CD4-positive, alpha-beta T cell treated with Interleukin-12 subunit alpha and Interleukin-12 subunit beta, for 1 hour (primary cell): ENCODE measurements around the gene TNFRSF25.
A peak's percentile ranks its signal among the peaks of the same experiment; 100 is the strongest.
"Not testable (repeated sequence)": the region's sequence is repeated elsewhere in the genome, so short reads cannot be mapped to it uniquely, and the experiment has no call there.

Source experiments
- DNase-seq: peaks from one replicate; pipeline ENCODE4 v3.0.0-alpha.2; 2020

Gene TNFRSF25

GRCh38 chr1:6429660-6430411, 36.1 kb downstream of the TNFRSF25 start:
- DNase-seq = not testable (repeated sequence)

GRCh38 chr1:6428453-6428852, 37.5 kb downstream of the TNFRSF25 start:
- DNase-seq = not testable (repeated sequence)

GRCh38 chr1:6427441-6428390, 38.3 kb downstream of the TNFRSF25 start:
- no peak for DNase-seq

DNA sequence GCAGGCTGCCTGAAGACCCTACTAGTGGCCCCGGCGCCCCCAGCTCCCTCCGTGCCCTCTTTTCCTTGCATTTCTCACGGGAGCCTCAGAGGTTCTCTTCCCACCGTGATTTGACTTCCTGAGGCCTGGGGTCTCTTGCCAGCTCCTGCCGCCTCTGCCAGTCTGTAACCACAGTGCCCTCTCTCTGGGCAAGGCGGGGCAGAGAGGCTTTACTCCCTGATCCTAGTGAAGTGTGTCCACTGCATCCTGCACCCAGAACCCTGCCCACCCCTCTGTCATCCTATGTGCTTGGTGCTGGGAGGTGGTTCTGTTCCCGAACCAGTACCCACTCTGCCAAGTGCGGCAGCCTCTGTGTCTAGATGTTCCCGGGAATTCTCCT, 39.0 kb downstream of the TNFRSF25 start:
- no peak for DNase-seq

DNA sequence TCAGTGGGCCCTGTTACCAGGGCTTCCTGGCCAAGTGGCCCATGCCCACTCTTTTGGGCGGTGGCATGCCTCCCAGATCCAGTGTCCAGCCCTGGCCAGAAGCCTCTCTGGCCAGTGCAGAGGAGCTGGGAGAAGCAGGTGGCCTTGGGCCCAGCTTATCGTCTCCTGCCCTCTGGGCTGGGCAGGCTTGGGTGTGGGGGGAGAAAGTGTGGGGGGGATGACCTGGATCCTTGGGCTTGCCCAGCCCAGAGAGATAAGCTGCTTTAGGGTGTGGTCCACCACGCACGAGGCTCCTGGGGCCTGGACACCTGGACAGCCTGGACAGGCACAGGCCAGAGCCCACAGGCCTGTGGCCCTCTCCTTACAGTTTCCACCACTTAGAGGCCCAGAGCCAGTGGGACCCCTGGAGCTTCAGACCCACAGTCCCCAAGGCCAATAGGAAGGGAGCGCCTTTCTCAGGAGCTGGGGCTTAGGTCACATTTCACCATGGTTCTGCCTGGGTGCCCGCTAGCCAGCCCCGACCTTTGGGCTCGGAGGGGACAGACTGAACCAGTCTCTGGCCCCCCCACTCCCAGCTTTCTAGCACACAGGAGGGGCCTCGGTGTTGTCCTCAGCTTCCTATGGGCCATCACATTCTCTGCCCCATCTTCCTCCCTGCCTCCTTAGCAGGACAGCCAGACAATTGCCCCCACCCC, 39.5 kb downstream of the TNFRSF25 start:
- DNase-seq = no peak

- no peak for DNase-seq
Observed at GRCh38 chr1:6425658-6426057, 40.3 kb downstream of the TNFRSF25 start.

DNA sequence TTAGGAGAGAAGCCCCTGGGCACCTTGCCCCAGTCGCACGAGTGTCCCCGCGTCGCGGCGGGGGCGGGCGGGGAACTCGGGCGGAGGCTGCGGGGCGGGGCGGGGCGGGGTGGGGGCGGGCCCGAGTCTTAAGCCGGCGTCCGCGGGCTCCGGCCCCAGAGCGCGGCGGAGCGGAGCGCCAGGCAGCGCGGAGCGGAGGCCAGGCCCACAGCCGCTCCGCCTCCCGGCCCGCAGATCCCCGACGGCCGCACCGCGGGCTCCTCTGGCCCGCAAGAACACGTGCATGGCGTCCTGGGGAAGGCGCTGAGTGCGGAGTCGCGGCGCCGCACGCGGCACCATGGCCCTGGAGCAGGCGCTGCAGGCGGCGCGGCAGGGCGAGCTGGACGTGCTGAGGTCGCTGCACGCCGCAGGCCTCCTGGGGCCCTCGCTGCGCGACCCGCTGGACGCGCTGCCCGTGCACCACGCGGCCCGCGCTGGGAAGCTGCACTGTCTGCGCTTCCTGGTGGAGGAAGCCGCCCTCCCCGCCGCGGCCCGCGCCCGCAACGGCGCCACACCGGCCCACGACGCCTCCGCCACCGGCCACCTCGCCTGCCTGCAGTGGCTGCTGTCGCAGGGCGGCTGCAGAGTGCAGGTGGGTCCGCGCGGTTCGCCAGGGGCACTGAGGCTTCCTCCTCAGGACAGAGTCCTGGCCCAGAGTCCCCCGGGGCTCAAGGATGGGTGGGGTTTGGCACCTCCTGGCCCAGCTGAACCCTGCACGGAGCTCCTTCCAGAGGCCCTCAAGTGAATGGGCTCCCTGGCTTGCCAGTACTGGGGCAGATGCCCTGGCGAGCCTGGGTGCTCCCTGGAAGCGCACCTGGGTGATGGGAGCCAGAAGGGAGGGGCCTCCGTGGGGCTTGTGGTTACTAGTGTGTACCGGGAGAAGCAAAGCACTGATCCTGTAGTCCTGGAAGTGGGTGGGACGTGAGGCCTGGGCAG, 41.1 kb downstream of the TNFRSF25 start, which contains the start of gene ESPN:
Gene ESPN (plus strand): TSS at position 158 of the 975 bp plus-strand sequence. CDS start 180 bp downstream, at position 338.
- no peak for DNase-seq

GRCh38 chr1:6424000-6424565, 41.9 kb downstream of the TNFRSF25 start:
- no peak for DNase-seq

- DNase-seq = peak; percentile 76
Observed at GRCh38 chr1:6423321-6423999, 42.5 kb downstream of the TNFRSF25 start.

GRCh38 chr1:6421266-6421665, 44.7 kb downstream of the TNFRSF25 start:
- no peak for DNase-seq

DNA sequence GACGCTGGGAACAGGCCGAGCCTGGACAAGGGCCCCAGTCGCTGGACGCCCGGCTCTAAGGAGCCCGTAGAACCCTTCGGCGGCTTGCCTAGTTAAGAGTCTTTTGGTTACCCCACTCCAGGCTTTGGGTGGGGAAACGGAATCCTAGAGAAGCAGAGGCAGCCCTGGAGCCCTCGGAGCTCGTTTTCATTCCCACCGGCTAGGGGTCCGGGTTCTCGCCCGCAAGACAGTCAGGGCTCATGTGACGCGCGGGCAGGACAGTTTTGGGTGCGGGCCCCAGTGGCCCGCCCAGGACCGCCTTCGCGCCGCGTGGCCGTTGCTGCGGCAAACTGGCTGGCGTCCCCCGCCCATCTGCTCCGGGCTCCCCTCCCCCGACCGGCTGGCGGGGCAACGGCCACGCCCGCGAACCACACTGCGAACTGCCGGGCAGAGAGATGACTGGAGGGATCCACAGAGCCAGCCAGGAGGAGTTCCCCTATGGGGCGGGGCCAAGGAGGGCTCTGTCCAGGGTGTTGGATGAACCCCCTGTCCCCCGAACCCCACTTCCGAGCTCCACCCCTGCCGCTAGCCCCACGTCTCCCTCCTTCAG, 45.4 kb downstream of the TNFRSF25 start:
- no peak for DNase-seq

DNA sequence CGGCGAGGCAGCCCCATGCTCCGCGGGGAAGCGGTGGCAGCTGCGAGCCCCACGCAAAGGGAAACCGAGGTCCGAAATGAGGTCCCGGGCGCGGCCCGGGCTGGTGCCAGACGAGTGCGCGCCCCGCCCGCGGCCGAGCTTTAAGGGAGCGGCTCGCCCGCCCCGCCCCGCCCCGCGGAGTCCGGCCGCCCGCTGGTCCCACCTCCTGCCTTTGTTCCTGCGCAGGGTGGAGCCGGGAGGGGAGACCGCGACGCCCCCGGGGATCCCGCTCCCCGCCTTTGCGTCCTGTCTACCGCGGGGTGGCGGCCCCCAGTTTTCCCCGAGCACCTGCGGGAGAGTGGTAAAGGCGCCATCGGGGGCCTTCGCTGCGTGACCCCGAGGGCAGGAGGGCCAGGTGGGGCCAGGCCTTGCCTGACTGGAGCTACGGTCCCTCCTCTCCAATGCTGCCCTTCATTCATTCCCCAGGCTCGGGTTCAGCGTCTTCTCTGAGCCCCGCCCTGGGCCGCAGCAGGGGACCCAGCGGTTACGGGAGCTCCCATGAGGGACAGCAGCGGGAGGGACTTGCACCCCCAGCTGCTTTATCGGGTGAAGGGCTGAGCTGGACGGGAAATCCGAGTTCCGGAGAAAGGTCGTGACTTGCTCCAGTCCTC, 46.0 kb downstream of the TNFRSF25 start, which contains the start of gene HES2:
Gene HES2 (minus strand): TSS at position 116 of the 650 bp plus-strand sequence. CDS start 99 bp downstream, at position 17.
- DNase-seq = peak; percentile 24

GRCh38 chr1:6419397-6419803, 46.6 kb downstream of the TNFRSF25 start:
- DNase-seq = no peak

DNA sequence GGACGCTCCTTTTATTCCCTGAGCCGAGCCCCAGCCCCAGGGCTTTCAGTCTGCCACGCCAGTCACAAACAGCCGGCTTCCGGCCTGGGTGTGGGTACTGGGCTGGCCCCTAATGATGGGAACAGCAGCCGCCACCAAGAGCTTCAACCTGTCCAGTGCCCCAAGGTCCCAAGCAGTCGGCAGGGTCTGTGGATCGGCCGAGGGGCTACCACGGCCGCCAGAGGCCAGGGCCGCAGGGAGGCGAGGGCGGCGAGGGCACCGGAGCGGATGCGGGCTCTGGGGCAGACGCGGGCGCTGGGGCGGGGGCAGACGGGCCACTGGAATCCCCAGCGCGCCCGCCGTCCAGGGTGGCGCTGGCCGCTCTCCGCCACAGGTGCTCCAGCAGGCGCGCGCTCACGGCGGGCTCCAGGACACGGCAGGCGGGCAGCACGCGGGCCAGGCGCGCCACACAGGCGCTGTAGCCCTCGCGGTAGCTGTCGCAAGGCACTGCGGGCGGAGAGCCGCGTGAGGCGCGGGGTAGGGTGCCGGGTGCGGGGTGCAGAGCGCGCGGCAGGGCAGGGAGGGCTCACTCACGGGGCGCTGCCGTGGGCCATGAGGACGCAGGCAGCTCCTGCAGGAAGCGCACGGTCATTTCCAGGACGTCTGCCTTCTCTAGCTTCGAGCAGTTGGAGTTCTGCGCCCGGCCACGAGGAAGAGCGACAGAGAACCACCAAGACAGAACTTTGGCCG, 47.1 kb downstream of the TNFRSF25 start:
- no peak for DNase-seq

- DNase-seq = no peak
Observed at GRCh38 chr1:6417961-6418667, 47.9 kb downstream of the TNFRSF25 start.

DNA sequence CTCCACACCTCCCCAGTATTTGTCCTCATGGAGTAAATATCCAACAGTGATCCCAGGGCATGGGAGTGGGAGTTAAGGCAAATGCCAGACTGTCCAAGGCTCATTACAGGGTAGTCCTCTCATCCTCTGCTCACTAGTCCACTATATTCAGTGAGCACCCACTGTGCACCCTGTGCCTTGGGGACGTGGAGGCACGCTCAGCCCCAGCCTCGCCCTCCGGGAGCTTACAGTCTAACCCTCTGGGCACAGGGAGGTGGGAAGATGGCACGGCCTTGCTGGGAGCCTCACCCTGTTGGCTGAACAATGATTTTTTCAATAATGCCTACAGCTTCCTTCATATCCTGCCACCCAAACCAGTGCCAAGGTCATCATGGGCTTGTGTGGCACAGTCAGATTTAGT, 49.1 kb downstream of the TNFRSF25 start:
- DNase-seq = no peak

GRCh38 chr1:6416295-6416656, 49.7 kb downstream of the TNFRSF25 start:
- no peak for DNase-seq

DNA sequence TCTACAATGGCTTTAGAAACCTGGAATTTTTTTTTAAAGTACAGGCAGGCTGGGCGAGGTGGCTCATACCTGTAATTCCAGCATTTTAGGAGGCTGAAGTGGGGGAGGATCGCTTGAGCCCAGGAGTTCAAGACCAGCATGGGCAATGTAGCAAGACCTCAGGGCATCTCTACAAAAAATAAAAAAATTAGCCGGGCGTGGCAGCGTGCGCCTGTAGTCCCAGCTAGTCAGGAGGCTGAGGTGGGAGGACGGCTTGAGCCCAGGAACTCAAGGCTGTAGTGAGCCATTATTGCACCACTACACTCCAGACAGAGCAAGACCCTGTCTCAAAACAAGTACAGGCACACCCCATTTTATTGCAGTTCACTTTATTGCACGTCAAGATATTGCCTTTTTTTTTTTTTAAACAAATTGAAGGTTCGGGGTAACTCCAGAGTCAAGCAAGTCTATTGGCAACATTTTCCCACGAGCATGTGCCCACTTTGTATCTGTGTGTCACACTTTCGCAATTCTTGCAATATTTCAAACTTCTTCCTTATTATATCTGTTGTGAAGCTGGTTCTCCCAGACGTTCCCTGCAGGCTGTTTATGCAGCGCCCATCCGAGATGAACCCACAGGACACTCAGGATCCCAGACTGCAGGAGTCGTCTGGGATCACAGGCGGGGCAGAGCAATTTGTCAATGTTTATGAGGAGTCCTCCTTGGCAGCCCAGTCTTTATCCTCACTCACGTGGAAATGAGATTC, 50.9 kb downstream of the TNFRSF25 start:
- no peak for DNase-seq
